Inflammatory macrophage treated with lipopolysaccharide for 1 hour (primary cell): ENCODE data around the gene TAS1R2.
"Not testable (repeated sequence)": the region's sequence is repeated elsewhere in the genome, so short reads cannot be mapped to it uniquely, and the experiment has no call there.

Source experiments
- DNase-seq, 2 donors: peaks; one replicate each; pipeline ENCODE4 v3.0.0-alpha.2; 2020 to 2022

The TAS1R2 gene

DNA sequence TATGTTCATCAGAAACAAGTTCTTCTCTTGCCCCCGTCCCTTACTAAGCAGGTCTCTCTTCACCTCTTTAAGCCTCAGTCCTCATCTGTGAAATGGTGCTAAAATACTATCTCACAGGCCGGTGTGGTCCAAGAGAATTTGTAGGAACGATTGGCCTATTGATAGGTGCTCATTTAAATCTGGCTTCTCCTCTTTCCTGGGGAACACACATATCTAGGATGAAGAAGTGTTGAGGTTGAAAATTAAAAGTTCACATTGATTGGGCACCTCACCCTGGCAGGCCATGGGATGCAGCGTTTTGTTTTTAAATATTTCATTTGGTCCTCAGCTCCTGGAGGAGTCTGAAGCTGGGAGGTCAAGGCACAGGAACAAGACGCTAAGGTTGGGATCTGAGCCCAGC, 8.9 kb upstream of the TAS1R2 start:
- DNase-seq, result no peak

DNA sequence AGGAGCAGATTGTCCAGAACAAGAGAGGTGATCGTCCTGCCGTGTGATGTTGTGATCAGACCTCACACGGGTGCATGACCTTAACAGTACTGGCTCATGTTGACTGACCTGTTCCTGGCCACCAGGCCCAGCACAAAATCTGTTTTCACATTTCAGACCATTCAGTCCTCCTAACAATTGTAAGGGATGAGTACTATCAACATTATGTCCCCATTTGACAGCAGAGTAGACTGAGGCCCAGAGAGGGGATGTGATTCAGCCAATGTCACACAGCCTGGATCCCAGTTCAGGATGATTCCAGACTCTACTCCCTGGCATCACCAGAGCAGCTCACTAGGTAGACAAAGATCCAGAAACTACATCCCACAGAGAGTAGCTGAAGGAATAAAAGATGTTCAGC, 7.4 kb upstream of the TAS1R2 start:
- no peak for DNase-seq

DNA sequence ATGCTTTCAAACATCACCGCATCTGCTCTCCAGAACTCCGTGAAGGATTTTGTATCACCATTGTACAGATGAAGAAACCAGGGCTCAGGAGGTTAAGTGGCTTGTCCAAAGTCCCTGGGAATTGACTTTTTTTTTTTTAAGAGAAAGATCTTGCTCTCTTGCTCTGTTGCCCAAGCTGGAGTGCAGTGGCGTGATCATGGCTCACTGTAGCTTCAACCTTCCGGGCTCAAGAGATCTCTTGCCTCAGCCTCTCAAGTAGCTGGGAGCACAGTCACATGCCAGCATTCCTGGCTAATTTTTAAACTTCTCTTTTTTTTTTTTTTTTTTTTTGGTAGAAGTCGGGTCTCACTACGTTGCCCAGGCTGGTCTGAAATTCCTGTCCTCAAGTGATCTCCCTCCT, 6.9 kb upstream of the TAS1R2 start:
- DNase-seq, result no peak

DNA sequence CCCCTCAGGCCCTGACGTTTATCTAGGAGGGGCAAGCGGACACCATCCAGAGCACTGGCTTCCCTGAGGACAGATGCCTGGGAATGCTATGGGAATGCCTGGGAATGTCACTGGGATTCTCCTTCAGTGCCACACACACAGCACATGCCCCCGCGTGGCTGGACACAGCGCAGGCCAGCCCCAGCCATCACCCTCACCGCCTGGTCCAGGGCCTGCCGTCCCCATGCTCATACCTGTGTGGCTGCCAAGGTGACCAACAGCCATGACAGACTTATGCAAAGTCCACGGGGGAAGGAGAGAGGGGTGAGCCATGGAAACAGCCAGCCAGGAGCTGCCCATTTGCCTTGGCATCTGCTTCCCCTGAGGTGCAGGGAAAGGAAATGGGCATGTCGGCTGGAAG, 5.7 kb upstream of the TAS1R2 start:
- DNase-seq, result no peak

DNA sequence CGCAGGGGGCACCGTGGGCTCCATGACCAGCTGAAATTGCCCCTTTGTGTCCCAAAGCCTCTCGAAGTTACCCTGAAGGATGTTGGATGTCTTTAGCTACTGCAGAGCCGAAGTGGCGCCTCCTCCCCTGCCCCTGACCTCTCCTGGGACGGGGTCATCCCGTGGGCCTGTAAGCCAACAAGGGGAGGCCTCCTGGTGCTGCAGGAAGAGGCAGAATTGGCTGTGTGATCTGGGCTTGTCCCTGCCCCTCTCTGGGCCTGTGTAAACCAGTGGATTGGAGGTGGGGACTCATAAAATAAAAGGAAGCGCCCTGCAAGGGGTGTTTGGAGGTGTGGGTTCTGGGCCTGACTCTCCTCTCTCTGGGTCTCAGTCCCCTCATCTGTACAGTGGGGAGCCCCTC, 2.1 kb upstream of the TAS1R2 start:
- no peak for DNase-seq

DNA sequence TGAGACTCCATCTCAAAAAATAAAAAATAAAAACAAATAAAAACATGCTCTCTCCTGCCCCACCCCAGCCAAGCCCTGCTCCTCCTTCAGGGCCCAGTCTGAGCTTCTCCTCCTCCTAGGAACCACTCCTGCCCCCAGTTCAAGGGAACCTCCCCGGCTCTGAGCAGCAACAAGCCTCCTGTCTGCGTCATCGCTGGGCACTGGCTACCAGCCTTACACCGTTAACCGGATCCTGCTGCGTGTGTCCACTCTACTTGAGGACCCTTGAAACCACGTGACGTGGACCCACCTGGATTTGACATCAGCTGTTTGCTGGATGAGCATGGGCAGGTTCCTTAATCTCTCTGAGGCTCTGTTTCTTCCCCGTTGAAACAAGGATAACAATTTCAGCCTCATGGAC, 1.6 kb upstream of the TAS1R2 start:
- no peak for DNase-seq

DNA sequence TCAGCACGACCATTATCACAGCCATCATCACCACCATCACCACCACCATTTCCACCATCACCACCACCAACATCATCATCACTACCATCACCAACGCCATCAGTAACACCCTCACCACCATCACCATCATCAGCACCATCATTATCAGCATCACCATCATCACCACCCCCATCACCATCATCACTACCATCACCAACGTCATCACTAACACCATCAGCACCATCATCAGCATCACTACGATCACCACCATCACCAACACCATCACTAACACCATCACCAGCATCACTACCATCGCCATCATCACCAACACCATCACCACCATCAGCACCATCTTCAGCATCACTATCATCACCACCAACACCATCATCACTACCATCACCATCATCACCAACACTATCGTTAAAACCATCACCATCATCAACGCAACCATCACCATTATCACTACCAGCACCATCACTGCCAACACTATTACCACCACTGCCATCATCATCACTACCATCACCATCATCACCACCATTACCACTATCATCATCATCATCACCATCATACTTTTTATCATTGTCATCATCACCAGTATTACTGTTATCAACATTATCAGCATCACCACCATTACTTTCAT, 1.3 kb downstream of the TAS1R2 start:
- no peak for DNase-seq

DNA sequence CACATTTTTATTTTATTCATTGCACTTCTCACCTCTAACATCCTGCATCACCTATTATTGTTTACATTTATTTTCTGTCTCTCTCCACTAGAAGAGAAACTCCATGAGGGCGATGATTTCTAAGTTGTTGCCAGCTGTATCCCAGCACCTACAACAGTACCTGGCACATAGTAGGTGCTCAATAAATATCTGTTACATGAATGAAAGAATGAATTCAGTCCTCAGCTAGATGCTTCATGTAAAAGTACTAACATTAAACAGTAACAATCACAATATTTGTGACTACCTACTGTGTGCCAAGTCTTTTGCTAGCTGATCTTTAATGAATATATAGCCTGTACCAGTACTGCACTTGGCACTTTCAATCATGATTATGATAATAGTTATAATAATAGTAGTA, 3.0 kb downstream of the TAS1R2 start:
- no peak for DNase-seq

DNA sequence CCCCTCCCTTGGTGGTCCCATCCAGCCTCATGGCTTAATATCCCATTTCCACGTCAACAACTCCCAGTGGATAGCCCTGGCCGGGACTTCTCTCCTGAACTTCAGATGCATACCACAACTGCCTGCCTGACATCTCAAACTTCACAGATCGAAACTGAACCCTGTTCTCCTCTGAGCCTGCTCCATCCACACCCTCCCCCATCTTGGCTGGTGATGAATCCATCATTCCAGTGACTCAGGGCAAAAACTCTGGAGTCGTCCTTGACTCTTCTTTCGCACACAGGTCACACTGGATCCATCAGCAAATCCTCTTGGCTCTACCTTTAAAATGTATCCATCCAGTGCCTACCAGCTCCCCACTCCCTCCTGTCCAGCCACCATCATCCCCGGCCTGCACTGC, 3.9 kb downstream of the TAS1R2 start:
- no peak for DNase-seq

DNA sequence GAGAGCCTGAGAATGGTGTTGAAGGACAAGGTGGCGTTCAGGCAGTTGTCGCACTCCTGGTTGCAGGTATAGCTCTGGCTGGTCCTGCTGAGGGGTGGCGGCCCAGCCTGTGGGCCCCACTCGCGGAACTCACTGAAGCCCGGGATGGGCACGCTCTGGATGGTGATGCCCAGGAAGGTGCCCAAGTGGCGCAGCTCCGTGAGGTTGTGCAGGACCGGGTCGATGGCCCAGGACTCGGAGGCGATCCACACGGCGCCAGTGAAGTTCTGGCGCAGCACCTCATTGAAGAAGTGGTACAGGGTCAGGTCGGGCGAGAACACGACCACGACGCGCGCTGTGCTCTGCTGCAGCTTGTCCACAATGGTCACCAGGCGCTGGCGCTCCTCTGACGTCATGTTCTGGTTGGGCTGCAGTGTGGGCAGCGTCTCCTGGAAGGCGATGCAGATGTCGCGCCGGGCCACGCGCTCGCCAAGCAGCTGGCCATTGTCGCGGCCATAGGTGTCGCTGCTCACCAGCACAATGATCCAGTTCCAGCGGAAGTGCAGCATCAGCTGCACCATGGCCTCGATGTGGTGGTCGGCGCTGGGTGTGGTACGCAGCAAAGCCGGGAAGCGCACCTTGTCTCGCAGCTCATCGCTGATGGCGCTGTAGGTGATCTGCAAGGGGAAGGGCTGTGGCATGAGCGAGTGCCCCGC, 5.0 kb downstream of the TAS1R2 start:
- no peak for DNase-seq

DNA sequence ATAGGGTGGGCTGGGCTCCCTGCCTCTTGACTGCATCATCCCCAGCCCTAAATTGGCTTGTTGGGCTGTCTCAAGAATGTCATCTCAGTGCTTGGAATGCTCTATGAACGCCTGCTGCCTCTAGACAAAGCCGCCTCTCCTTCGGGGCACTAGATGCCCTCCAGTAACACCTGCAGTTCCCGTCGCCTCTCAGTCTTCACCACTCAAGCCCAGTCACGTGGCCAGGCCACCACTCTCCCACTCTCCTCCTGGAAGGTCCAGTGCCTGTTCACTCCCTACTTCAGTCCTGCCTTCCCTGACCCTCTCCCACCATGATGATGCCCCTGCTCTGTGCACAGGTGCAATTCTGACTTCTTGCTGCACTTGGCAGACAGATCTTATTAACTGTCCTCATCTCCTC, 7.0 kb downstream of the TAS1R2 start:
- no peak for DNase-seq

DNA sequence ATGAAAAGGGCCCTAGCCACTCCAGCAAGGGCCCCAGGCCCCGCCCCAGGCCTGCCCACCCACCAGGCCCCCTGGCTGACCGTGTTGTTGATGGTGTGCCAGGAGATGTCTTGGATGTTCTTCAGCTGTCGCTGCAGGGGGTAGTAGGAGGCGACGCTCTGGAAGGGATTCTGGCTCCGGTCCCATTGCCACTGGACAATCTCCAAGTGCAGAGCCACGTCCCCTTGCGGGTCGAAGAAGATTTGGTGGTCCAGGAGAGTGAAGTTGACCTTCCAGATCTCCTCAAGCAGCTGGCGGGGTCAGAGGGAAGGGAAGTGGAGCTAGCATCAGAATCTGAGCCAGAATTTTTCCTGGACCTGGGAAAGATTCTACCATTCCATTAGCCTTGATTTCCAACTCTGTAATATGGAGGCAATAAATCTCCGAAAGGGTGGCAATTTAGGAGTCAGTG, 10.2 kb downstream of the TAS1R2 start:
- no peak for DNase-seq

DNA sequence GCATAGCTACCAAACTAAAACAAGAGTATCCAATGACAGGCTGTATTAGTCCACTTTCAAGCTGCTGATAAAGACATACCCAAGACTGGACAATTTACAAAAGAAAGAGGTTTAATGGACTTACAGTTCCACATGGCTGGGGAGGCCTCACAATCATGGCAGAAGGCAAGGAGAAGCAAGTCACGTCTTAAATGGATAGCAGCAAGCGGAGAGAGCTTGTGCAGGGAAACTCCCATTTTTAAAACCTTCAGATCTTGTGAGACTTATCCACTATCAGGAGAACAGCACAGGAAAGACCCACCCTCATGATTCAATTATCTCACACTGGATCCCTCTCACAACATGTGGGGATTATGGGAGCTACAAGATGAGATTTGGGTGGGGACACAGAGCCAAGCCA, 11.7 kb downstream of the TAS1R2 start:
- not testable (repeated sequence) for DNase-seq

DNA sequence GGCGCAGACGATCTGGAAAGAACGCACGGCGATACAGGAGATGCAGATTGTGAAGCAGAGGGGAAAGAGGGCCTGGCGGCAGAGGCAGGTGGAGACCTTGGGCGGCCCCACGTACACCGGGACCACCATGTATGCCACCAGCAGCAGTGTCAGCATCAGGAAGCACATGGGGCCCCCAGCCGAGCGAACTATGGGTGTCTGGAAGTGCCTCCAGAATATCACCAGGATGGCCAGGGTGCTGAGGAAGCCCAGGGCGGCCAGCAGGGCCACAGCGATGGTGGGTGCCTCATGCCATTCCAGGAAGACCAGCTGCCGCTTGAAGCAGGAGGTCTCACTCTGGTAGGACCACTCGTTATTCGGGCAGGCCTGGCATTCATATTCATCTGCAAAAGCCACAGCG, 19.3 kb downstream of the TAS1R2 start:
- DNase-seq, result no peak

DNA sequence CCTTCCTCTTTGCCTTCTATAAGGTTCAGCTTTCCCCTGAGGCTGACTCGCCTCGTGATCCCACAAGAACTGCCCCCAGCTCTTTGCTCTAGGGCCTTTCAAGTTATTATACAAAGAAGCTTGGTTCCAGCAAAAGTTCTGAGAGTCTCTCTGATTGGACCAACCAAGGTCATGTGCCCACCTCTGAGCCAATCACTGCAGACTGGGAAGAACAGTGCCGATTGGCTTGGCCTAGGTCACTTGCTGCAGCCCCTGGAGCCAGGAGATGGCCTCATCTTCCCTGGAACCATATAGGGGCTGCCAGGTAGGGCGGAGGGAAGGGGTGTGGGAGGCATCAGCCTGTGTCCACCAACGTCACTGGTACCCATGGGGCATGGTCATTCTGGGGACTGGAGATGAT, 22.8 kb downstream of the TAS1R2 start:
- DNase-seq, result no peak

DNA sequence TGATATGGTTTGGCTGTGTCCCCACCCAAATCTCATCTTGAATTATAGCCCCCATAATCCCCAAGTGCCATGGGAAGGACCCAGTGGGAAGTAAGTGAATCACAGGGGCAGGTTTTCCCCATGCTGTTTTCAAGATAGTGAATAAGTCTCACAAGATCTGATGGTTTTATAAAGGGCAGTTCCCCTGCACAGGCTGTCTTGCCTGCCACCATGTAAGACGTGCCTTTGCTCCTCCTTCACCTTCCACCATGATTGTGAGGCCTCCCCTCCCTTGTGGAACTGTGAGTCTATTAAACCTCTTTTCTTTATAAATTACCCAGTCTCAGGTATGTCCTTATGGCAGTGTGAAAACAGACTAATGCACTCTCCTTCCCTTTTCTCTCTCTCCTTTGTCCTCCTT, 27.1 kb downstream of the TAS1R2 start:
- DNase-seq, result not testable (repeated sequence)

DNA sequence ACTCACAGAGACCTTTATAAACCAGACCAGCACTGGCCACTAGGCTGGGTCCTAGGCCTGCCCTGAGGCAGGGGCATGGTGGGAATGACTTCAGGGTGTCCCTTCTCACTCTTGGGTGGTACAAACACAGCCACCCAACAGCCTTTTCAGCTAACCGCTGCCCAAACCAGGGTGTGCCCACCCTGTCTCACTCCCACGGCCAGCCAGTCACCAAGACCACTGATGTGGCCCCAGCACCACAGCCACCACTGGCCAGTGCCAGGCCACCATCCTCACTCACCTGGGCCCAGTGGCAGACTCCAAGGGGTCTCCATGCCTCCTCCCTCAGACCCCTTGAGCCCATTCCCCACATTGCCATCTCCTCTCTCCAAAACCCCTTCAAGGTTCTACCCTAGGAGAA, 27.8 kb downstream of the TAS1R2 start:
- no peak for DNase-seq

DNA sequence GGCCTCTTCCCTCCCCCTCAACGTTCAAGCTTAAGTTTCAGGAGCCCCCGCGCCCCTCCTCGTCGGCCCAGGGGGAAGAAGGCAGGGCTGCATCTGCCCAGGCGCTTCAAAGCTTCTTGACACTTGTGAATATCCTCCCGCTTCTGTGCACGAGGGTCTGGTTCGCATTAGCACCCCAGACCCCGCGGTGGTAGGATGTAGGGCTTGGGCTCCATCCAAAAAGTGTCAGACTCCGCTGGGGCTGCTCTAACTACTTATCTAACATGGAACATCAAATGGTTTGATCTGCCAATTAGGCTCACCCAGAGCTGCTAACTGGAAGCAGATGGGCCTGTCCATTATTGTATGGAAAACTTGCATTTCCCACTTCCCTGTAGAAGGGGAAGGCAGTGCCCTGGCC, 28.9 kb downstream of the TAS1R2 start:
- no peak for DNase-seq

DNA sequence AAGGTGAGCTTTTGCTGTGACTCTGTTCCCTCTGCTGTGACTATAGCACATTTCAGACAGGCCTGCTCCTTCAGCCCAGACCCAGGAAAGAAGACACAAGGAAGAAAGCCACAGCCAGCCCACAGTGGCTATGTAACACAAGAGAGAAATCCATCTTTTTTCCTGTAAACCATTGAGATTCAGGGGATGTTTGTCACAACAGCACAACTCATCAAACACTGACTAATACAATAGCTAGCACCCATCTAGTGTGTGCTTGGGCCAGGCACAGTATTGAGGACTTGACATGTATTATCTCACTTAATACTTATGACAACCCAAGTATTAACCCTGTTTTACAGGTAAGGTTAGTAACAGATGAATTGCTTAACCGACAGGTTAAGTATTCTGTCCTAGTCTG, 29.8 kb downstream of the TAS1R2 start:
- DNase-seq, result no peak

DNA sequence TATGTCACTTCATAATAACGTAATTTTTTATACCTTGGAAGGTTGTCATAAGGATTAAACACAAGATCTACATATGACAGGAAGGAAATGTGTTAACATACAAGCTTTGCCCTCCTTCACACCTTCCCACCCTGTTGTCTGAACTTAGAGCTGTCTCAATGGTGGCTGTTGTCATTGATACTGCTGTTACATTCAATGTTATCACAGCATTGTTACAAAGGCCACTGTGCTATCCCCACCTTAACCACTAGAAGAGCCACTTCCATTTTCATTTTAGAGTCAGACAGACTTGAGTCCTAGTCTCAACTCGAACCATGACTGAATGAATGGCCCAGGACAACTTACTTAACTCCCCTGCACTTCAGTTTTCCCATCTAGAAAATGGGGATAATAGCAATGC, 31.2 kb downstream of the TAS1R2 start:
- no peak for DNase-seq

DNA sequence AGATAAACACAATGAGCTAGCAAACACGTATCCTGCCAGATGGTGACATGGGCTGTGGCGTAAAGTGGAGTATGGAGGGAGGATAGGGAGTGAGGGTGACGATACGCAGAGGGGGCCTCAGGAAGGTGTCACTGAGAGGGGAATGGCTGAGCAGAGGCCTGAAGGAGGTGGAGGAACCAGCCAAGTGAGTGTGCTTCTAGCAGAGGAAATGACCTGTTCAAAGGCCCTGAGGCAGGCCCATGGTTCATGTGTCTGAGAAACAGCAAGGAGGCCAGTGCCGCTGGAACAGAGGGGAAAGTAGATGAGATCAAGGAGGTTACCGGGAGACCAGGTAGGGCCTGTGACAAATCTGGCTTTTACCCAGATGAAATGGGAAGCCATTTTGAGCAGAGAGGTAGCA, 36.0 kb downstream of the TAS1R2 start:
- no peak for DNase-seq

DNA sequence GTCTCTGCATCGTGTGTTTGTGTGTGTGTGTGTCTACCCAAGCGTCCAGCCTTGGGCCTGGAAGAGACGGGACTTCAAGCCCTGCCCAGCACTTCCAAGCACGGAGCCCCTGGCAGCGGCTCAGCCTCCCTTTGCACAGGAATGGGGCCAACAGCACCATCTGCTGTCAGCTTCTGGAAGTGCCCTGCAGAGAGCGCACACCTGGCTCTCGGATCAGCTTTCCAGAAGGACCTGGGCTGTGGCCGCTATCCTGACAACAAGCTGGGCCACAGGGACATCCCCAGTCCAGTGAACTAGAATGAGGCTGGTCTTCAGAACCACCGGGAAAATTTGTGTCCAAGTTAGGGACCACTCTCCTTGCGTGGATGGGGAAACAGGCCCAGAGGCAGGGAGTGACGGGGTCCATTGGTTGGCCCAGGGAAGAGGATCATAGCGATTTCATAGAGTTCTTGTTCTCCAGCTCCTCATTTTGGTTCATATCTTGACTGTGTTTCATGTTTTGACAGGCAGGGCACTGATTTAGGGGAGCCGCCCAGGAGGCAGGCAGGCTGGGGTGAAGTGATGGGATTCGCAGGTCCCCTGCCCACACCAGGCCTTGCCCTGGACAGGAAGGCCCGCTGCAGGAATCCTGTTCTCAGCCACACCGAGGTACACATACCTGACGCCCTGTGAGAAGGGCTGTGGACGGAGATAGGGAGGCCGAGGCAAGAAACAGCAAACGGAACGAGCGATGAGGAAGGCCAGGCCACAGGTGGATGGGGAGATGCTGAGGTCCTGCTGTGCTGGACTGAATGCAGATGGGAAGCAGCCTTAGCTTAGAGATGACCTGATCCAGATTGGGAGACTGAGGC, 38.4 kb downstream of the TAS1R2 start:
- peak in 1 of 2 donors; percentile 63 for DNase-seq

DNA sequence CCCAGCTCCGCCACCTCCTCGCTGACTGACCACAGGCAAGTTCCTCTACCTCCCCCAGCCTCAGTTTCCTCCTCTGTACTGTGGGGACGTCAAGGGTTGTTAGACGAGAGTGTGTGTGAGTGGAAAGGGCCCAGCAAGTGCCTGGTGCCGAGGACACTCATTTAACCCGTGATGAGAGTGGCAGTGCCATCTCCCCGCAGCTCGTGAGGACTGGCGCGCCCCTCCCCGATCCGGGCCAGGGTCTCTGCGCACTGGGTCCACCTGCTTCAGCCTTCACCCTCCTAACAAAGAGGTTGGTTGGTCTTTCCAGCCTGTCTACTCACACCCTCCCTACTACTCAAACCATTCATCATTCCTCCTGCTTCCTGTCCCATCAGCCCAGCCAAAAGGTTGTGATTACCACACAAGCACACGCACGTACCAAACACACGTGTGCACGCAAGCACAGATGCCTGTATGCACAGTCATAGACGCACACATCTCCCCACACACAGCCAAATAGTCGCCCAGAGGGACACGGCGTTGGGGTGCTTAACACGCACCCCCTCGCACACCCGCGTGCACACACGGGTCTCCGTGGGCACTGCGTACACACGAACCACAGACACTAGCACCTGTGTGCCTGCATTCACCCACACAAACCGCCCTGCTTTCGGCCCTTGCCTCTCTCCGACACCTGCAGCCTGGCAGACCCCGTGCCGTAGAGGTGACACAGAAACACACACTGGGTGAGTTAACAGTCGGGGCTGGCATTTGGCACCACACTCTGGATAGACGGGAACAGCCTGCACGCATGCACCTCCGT, 39.3 kb downstream of the TAS1R2 start:
- no peak for DNase-seq
